GM23338 (cell line): Measurements from ENCODE around the gene ZBTB7A. TPM values are rescaled to one million over a fixed set of nuclear protein-coding genes. Genes with fewer than 3 reads are reported as not detected.

Experiments
- ATAC-seq: fragments of 200-7000 bp; cut with Tn5 transposase; 3 replicates; pipeline ENCODE4 v1.9.1; 2020
- DNase-seq: peaks from one replicate; pipeline ENCODE4 v3.0.0-alpha.2; 2015; ENCODE audit warnings: low spot score
- H2AFZ ChIP-seq: fragments of 200-600 bp; sonication (generic); 2 replicates; pipeline ENCODE4 v1.8.0; 2016; ENCODE audit warnings: antibody characterized with exemption, mild to moderate bottlenecking, moderate library complexity
- H3F3A ChIP-seq: fragments of 200-600 bp; sonication (generic); replicated peaks from 2 replicates; pipeline ENCODE4 v1.8.0; 2017; ENCODE audit warnings: antibody characterized with exemption, mixed run types, low read depth
- H3K27ac ChIP-seq: fragments of 200-600 bp; sonication (generic); 2 replicates; pipeline ENCODE4 v1.6.1; 2016; ENCODE audit warnings: low read depth
- H3K27me3 ChIP-seq: fragments of 200-600 bp; sonication (generic); 2 replicates; pipeline ENCODE4 v1.8.0; 2016; ENCODE audit warnings: mild to moderate bottlenecking, mixed run types, moderate library complexity; ENCODE audit not compliant: insufficient read depth
- H3K36me3 ChIP-seq: fragments of 200-600 bp; sonication (generic); 2 replicates; pipeline ENCODE4 v1.8.0; 2016; ENCODE audit warnings: mild to moderate bottlenecking; ENCODE audit not compliant: insufficient read depth
- H3K4me1 ChIP-seq: fragments of 200-600 bp; sonication (generic); 2 replicates; pipeline ENCODE4 v1.8.0; 2016; ENCODE audit warnings: mild to moderate bottlenecking, moderate library complexity; ENCODE audit not compliant: insufficient read depth
- H3K4me2 ChIP-seq: fragments of 200-600 bp; sonication (generic); 2 replicates; pipeline ENCODE4 v1.7.1; 2017; ENCODE audit warnings: mixed run types
- H3K4me3 ChIP-seq: fragments of 200-600 bp; sonication (generic); 2 replicates; pipeline ENCODE4 v1.6.1; 2016; ENCODE audit warnings: mixed run types
- H3K79me2 ChIP-seq: fragments of 200-600 bp; sonication (generic); replicated peaks from 2 replicates; pipeline ENCODE4 v1.8.0; 2017; ENCODE audit warnings: mild to moderate bottlenecking; ENCODE audit not compliant: insufficient read depth
- H3K9me2 ChIP-seq: fragments of 200-600 bp; sonication (generic); 2 replicates; pipeline ENCODE4 v1.8.0; 2017; ENCODE audit not compliant: insufficient read depth
- H4K20me1 ChIP-seq: fragments of 200-600 bp; sonication (generic); replicated peaks from 2 replicates; pipeline ENCODE4 v1.8.0; 2017; ENCODE audit warnings: mild to moderate bottlenecking; ENCODE audit not compliant: insufficient read depth
- H3K27ac Mint-ChIP-seq: 2 replicates; pipeline ENCODE4 v1.8.0; 2020; ENCODE audit warnings: inconsistent platforms, mild to moderate bottlenecking, moderate library complexity, mixed read lengths
- H3K27me3 Mint-ChIP-seq: 3 replicates; pipeline ENCODE4 v1.8.0; 2022; ENCODE audit warnings: low read depth, mild to moderate bottlenecking, moderate library complexity, mixed read lengths, inconsistent platforms; ENCODE audit not compliant: insufficient read depth, poor library complexity
- H3K36me3 Mint-ChIP-seq: 3 replicates; pipeline ENCODE4 v1.8.0; 2021; ENCODE audit warnings: low read depth, mild to moderate bottlenecking, inconsistent platforms, moderate library complexity, mixed read lengths
- H3K4me1 Mint-ChIP-seq: 3 replicates; pipeline ENCODE4 v1.8.0; 2020; ENCODE audit warnings: mild to moderate bottlenecking, inconsistent platforms, mixed read lengths
- H3K4me3 Mint-ChIP-seq: 3 replicates; pipeline ENCODE4 v1.8.0; 2021; ENCODE audit warnings: moderate library complexity, mild to moderate bottlenecking, inconsistent platforms, mixed read lengths
- H3K9me3 Mint-ChIP-seq: 3 replicates; pipeline ENCODE4 v1.8.0; 2020; ENCODE audit warnings: moderate library complexity, mild to moderate bottlenecking, inconsistent platforms, mixed read lengths
- CREB1 ChIP-seq: fragments of 250-450 bp; sonication (Bioruptor Pico); IDR thresholded peaks from 2 replicates; pipeline ENCODE4 v1.5.0; 2020; ENCODE audit warnings: low read depth, mild to moderate bottlenecking, moderate library complexity
- CTCF ChIP-seq, 2 experiments: fragments of 200-600 bp in 1 of 2; sonication (generic) in 1 of 2; conservative IDR thresholded peaks; 2 replicates each; pipeline versions ENCODE4 v1.5.1 to v1.6.1; 2016 to 2017; ENCODE audit warnings: antibody characterized with exemption in 2 of 2, low read depth in 2 of 2, mild to moderate bottlenecking in 2 of 2, moderate library complexity in 1 of 2
- EZH2 ChIP-seq: fragments of 200-600 bp; sonication (generic); IDR thresholded peaks from one replicate; pipeline ENCODE4 v1.8.0; 2017; ENCODE audit warnings: antibody characterized with exemption, mild to moderate bottlenecking, low read depth; ENCODE audit not compliant: unreplicated experiment
- EZH2phosphoT487 ChIP-seq: fragments of 200-600 bp; sonication (generic); IDR thresholded peaks from one replicate; pipeline ENCODE4 v1.8.1; 2018; ENCODE audit warnings: antibody characterized with exemption; ENCODE audit not compliant: unreplicated experiment
- JUNB ChIP-seq: IDR thresholded peaks from one replicate; pipeline ENCODE4 v1.6.1; 2016; ENCODE audit warnings: antibody characterized with exemption; ENCODE audit not compliant: unreplicated experiment
- NANOG ChIP-seq: IDR thresholded peaks from 2 replicates; pipeline ENCODE4 v1.6.1; 2016; ENCODE audit warnings: antibody characterized with exemption, borderline replicate concordance
- POLR2AphosphoS5 ChIP-seq: IDR thresholded peaks from 2 replicates; pipeline ENCODE4 v1.6.1; 2016; ENCODE audit warnings: antibody characterized with exemption, low read depth
- STAT1 ChIP-seq: IDR thresholded peaks from one replicate; pipeline ENCODE4 v1.6.1; 2016; ENCODE audit warnings: antibody characterized with exemption; ENCODE audit not compliant: unreplicated experiment
- ZNF114 ChIP-seq: fragments of 250-450 bp; sonication (Bioruptor Pico); IDR thresholded peaks from 2 replicates; pipeline ENCODE4 v1.5.0; 2020; ENCODE audit warnings: mild to moderate bottlenecking, moderate library complexity
- ZNF331 ChIP-seq: fragments of 250-450 bp; sonication (Bioruptor Pico); IDR thresholded peaks from 2 replicates; pipeline ENCODE4 v1.5.0; 2020; ENCODE audit warnings: low read depth, mild to moderate bottlenecking, moderate library complexity
- ZNF462 ChIP-seq: fragments of 250-450 bp; sonication (Bioruptor Pico); IDR thresholded peaks from 2 replicates; pipeline ENCODE4 v1.5.0; 2020; ENCODE audit warnings: mild to moderate bottlenecking, moderate library complexity
- polyA plus RNA-seq: library from polyadenylated mRNA; unstranded; fragments of >200 nt; fragmentation: Nextera tagmentation; extraction: Ambion mirVana; gene quantifications from 2 replicates; pipeline ENCODE4 v1.2.1, GENCODE V29; 2016
- total RNA-seq: library from RNA; depleted of rRNA; stranded (reverse); fragments of >200 nt; shearing (Covaris generic); gene quantifications from 2 replicates; pipeline ENCODE4 v1.2.3, GENCODE V29; 2014
- TF ChIP-seq, protein P1 (sequence below): IDR thresholded peaks from one replicate; pipeline ENCODE4 v1.6.1; 2018; ENCODE audit warnings: antibody characterized with exemption; ENCODE audit not compliant: unreplicated experiment
- TF ChIP-seq, protein P2 (sequence below): IDR thresholded peaks from 2 replicates; pipeline ENCODE4 v1.6.1; 2016; ENCODE audit warnings: antibody characterized with exemption

ZBTB7A gene
- total and polyA plus RNA-seq, 2 experiments from 2014 or later: 9.5 to 35.0 TPM

GRCh38 chr19:4018140-4018613 lies 48.5 kb downstream of the ZBTB7A start:
- no peak for DNase-seq
- no peaks in the 10 kb centered on the region for H3K27me3 ChIP-seq
- H3F3A ChIP-seq: no peaks in the 10 kb centered on the region
- H3K4me3 ChIP-seq: no peak overlapping the region
- peaks cover 10% of the 10 kb centered on the region for H4K20me1 ChIP-seq
- no peaks in the 10 kb centered on the region for H3K9me2 ChIP-seq
- TF ChIP-seq CREB1 (no peak), EZH2 (no peak), JUNB (no peak), ZNF331 (CRISPR knock-in tag) (no peak), CTCF (conservative IDR thresholded peaks at IDR 0.05; ENCODE audit: low read depth in 2 of 2) (no peak), EZH2phosphoT487 (no peak), STAT1 (no peak), NANOG (no peak), POLR2AphosphoS5 (no peak), ZNF462 (CRISPR knock-in tag) (no peak), ZNF114 (no peak)
- TF ChIP-seq, protein P1, sequence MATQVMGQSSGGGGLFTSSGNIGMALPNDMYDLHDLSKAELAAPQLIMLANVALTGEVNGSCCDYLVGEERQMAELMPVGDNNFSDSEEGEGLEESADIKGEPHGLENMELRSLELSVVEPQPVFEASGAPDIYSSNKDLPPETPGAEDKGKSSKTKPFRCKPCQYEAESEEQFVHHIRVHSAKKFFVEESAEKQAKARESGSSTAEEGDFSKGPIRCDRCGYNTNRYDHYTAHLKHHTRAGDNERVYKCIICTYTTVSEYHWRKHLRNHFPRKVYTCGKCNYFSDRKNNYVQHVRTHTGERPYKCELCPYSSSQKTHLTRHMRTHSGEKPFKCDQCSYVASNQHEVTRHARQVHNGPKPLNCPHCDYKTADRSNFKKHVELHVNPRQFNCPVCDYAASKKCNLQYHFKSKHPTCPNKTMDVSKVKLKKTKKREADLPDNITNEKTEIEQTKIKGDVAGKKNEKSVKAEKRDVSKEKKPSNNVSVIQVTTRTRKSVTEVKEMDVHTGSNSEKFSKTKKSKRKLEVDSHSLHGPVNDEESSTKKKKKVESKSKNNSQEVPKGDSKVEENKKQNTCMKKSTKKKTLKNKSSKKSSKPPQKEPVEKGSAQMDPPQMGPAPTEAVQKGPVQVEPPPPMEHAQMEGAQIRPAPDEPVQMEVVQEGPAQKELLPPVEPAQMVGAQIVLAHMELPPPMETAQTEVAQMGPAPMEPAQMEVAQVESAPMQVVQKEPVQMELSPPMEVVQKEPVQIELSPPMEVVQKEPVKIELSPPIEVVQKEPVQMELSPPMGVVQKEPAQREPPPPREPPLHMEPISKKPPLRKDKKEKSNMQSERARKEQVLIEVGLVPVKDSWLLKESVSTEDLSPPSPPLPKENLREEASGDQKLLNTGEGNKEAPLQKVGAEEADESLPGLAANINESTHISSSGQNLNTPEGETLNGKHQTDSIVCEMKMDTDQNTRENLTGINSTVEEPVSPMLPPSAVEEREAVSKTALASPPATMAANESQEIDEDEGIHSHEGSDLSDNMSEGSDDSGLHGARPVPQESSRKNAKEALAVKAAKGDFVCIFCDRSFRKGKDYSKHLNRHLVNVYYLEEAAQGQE: no peak
- TF ChIP-seq, protein P2, sequence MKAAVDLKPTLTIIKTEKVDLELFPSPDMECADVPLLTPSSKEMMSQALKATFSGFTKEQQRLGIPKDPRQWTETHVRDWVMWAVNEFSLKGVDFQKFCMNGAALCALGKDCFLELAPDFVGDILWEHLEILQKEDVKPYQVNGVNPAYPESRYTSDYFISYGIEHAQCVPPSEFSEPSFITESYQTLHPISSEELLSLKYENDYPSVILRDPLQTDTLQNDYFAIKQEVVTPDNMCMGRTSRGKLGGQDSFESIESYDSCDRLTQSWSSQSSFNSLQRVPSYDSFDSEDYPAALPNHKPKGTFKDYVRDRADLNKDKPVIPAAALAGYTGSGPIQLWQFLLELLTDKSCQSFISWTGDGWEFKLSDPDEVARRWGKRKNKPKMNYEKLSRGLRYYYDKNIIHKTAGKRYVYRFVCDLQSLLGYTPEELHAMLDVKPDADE: no peak
- H2AFZ ChIP-seq: no peak overlapping the region
- H3K36me3 ChIP-seq: peaks cover 3% of the 10 kb centered on the region; the same call in 1 of the 2 replicates
- H3K27ac ChIP-seq: no peak overlapping the region
- Mint-ChIP-seq H3K4me1 (no peaks in the 10 kb centered on the region), H3K4me3 (no peak overlapping the region), H3K27ac (no peak overlapping the region), H3K9me3 (no peaks in the 10 kb centered on the region), H3K27me3 (peaks cover 2% of the 10 kb centered on the region), H3K36me3 (peaks cover 5% of the 10 kb centered on the region)
- no peak for ATAC-seq
- H3K4me2 ChIP-seq: no peak overlapping the region
- peaks cover 62% of the 10 kb centered on the region for H3K79me2 ChIP-seq
- H3K4me1 ChIP-seq: no peaks in the 10 kb centered on the region
